A549 (cell line): ENCODE data around the gene ALG6.
"Not testable (repeated sequence)": the region's sequence is repeated elsewhere in the genome, so short reads cannot be mapped to it uniquely, and the experiment has no call there.

ENCODE experiments used
- BHLHE40 ChIP-seq: IDR thresholded peaks from 2 replicates; pipeline ENCODE4 v1.6.1; 2012; ENCODE audit warnings: low read depth, low read length, inconsistent platforms
- CTCF ChIP-seq: fragments of >200 bp; sonication (Bioruptor Twin); formaldehyde crosslinking; IDR thresholded peaks from 3 replicates; pipeline ENCODE4 v1.5.1; 2016
- ESRRA ChIP-seq: fragments of 150-350 bp; IDR thresholded peaks from 2 replicates; pipeline ENCODE4 v1.6.1; 2014; ENCODE audit warnings: mild to moderate bottlenecking, low read length, borderline replicate concordance
- FOSB ChIP-seq: fragments of 250-450 bp; sonication (Bioruptor Pico); IDR thresholded peaks from 2 replicates; pipeline ENCODE4 v1.5.0; 2020; ENCODE audit warnings: mild to moderate bottlenecking, moderate library complexity
- POLR2A ChIP-seq: IDR thresholded peaks from 2 replicates; pipeline ENCODE4 v1.6.1; 2012; ENCODE audit warnings: mild to moderate bottlenecking, low read length
- RARB ChIP-seq: fragments of 250-450 bp; sonication (Bioruptor Pico); IDR thresholded peaks from 2 replicates; pipeline ENCODE4 v1.8.0; 2021; ENCODE audit warnings: mild to moderate bottlenecking, moderate library complexity
- RCOR1 ChIP-seq: fragments of 150-350 bp; IDR thresholded peaks from 2 replicates; pipeline ENCODE4 v1.6.1; 2014; ENCODE audit warnings: antibody characterized with exemption, low read length, low read depth
- SREBF2 ChIP-seq: fragments of 450-650 bp; IDR thresholded peaks from 2 replicates; pipeline ENCODE4 v1.6.1; 2014; ENCODE audit warnings: mild to moderate bottlenecking, moderate library complexity
- USF2 ChIP-seq: fragments of 450-650 bp; IDR thresholded peaks from 2 replicates; pipeline ENCODE4 v1.6.1; 2014; ENCODE audit warnings: antibody characterized with exemption
- TF ChIP-seq, protein P1 (sequence below): fragments of 200-600 bp; sonication (generic); IDR thresholded peaks from 2 replicates; pipeline ENCODE4 v1.6.1; 2016; ENCODE audit warnings: antibody characterized with exemption, mild to moderate bottlenecking, moderate library complexity

DNA sequence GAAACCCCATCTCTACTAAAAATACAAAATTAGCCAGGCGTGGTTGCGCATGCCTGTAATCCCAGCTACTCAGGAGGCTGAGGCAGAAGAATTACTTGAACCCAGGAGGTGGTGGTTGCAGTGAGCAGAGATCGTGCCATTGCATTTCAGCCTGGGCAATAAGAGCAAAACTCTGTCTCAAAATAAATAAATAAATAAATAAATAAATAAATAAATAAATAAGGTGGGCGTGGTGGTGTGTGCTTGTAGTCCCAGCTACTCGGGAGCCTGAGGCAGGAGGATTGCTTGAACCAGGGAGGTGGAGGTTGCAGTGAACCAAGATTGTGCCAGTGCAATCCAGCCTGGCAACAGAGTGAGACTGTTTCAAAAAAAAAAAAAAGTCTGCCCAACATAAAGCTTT, 101.3 kb downstream of the ALG6 start:
- TF ChIP-seq CTCF; RARB; POLR2A; BHLHE40; RCOR1; ESRRA; FOSB (CRISPR knock-in tag); SREBF2; USF2: not testable (repeated sequence)
- TF ChIP-seq, protein P1, sequence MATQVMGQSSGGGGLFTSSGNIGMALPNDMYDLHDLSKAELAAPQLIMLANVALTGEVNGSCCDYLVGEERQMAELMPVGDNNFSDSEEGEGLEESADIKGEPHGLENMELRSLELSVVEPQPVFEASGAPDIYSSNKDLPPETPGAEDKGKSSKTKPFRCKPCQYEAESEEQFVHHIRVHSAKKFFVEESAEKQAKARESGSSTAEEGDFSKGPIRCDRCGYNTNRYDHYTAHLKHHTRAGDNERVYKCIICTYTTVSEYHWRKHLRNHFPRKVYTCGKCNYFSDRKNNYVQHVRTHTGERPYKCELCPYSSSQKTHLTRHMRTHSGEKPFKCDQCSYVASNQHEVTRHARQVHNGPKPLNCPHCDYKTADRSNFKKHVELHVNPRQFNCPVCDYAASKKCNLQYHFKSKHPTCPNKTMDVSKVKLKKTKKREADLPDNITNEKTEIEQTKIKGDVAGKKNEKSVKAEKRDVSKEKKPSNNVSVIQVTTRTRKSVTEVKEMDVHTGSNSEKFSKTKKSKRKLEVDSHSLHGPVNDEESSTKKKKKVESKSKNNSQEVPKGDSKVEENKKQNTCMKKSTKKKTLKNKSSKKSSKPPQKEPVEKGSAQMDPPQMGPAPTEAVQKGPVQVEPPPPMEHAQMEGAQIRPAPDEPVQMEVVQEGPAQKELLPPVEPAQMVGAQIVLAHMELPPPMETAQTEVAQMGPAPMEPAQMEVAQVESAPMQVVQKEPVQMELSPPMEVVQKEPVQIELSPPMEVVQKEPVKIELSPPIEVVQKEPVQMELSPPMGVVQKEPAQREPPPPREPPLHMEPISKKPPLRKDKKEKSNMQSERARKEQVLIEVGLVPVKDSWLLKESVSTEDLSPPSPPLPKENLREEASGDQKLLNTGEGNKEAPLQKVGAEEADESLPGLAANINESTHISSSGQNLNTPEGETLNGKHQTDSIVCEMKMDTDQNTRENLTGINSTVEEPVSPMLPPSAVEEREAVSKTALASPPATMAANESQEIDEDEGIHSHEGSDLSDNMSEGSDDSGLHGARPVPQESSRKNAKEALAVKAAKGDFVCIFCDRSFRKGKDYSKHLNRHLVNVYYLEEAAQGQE, result not testable (repeated sequence)
